DND-41 (cell line): ENCODE data around the gene PIEZO2.
A peak's percentile ranks its signal among the peaks of the same experiment; 100 is the strongest.

ENCODE experiments used
- EZH2 ChIP-seq: IDR thresholded peaks from 3 replicates; pipeline ENCODE4 v1.6.1; 2012; ENCODE audit warnings: borderline replicate concordance, low read depth, mild to moderate bottlenecking, moderate library complexity, low read length, inconsistent platforms; ENCODE audit not compliant: severe bottlenecking
- TF ChIP-seq, protein P1 (sequence below): IDR thresholded peaks from 2 replicates; pipeline ENCODE4 v1.5.1; 2012; ENCODE audit warnings: borderline replicate concordance, low read length, moderate library complexity, mild to moderate bottlenecking; ENCODE audit not compliant: poor library complexity, severe bottlenecking; ENCODE audit errors: extremely low read depth

DNA sequence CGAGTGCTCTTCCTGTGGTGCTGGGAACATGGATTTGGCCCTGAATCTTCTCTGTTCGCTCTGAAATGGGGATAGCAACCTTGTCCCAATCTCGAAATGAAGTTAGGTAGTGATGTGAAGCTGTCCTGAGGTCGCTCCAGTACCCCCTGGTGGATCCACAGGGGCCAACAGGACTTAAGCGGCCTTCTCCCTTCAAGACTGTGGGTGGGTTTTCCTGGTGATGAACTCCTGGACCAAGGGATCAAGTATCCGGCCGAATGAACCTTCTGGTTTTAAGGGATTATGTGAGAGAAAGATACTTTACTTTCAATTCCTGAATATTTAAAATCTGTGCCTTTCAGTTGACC, 467.0 kb downstream of the PIEZO2 start:
- TF ChIP-seq, protein P1, sequence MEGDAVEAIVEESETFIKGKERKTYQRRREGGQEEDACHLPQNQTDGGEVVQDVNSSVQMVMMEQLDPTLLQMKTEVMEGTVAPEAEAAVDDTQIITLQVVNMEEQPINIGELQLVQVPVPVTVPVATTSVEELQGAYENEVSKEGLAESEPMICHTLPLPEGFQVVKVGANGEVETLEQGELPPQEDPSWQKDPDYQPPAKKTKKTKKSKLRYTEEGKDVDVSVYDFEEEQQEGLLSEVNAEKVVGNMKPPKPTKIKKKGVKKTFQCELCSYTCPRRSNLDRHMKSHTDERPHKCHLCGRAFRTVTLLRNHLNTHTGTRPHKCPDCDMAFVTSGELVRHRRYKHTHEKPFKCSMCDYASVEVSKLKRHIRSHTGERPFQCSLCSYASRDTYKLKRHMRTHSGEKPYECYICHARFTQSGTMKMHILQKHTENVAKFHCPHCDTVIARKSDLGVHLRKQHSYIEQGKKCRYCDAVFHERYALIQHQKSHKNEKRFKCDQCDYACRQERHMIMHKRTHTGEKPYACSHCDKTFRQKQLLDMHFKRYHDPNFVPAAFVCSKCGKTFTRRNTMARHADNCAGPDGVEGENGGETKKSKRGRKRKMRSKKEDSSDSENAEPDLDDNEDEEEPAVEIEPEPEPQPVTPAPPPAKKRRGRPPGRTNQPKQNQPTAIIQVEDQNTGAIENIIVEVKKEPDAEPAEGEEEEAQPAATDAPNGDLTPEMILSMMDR: peak; percentile 16
- no peak for TF ChIP-seq EZH2
